HEK293 (cell line): Measurements from ENCODE around the gene PPP1R18.
A peak's percentile ranks its signal among the peaks of the same experiment; 100 is the strongest.

Experiments
- CTCF ChIA-PET: fragments of 350-600 bp; formaldehyde crosslinking; extraction: SDS; loops from one replicate; lab custom pipeline; 2021; ENCODE audit warnings: antibody characterized with exemption; lab: Yijun Ruan, JAX
- POLR2A ChIA-PET: fragments of 300-600 bp; formaldehyde crosslinking; extraction: SDS; loops from one replicate; lab custom pipeline; 2020; ENCODE audit warnings: antibody characterized with exemption, inconsistent platforms; lab: Yijun Ruan, JAX
- H3K27ac ChIP-seq: fragments of 200-500 bp; sonication (Bioruptor generic); 2 replicates; pipeline ENCODE4 v1.5.1; 2014; ENCODE audit warnings: low read depth, low read length, control low read depth, inconsistent platforms; ENCODE audit errors: extremely low read depth
- H3K36me3 ChIP-seq, 2 experiments: fragments of 200-500 bp in 1 of 2; sonication (Bioruptor generic) in 1 of 2; 1 replicate in 1 of 2; 2 replicates in 1 of 2; pipeline ENCODE4 v1.5.1; 2014 to 2017; ENCODE audit warnings: inconsistent platforms in 2 of 2, low read length in 2 of 2; ENCODE audit not compliant: control insufficient read depth in 2 of 2, insufficient read depth in 1 of 2
- H3K4me1 ChIP-seq: fragments of 200-500 bp; sonication (Bioruptor generic); 2 replicates; pipeline ENCODE4 v1.5.1; 2014; ENCODE audit warnings: mild to moderate bottlenecking, low read length, inconsistent platforms; ENCODE audit not compliant: control insufficient read depth, insufficient read depth
- H3K4me3 ChIP-seq: 2 replicates; pipeline ENCODE4 v1.5.1; 2011; ENCODE audit warnings: low read depth, mild to moderate bottlenecking, control low read depth, low read length, moderate library complexity
- H3K9me3 ChIP-seq: fragments of 200-500 bp; sonication (Bioruptor generic); 2 replicates; pipeline ENCODE4 v1.5.1; 2014; ENCODE audit warnings: low read depth, low read length, inconsistent platforms; ENCODE audit not compliant: control insufficient read depth, insufficient read depth
- FEZF1 ChIP-seq: fragments of 450-650 bp; formaldehyde crosslinking; IDR thresholded peaks from 2 replicates; pipeline ENCODE4 v1.5.1; 2016; ENCODE audit warnings: missing biosample characterization, missing genetic modification characterization
- GLIS1 ChIP-seq: fragments of 450-650 bp; formaldehyde crosslinking; IDR thresholded peaks from 2 replicates; pipeline ENCODE4 v1.5.1; 2016; ENCODE audit warnings: missing biosample characterization, missing genetic modification characterization
- GLIS2 ChIP-seq: fragments of 450-650 bp; formaldehyde crosslinking; IDR thresholded peaks from 2 replicates; pipeline ENCODE4 v1.5.1; 2016; ENCODE audit warnings: missing biosample characterization, missing genetic modification characterization
- IKZF3 ChIP-seq: fragments of 450-650 bp; IDR thresholded peaks from 2 replicates; pipeline ENCODE4 v1.5.0; 2018; ENCODE audit warnings: missing biosample characterization, mild to moderate bottlenecking, missing genetic modification characterization, moderate library complexity
- WT1 ChIP-seq: fragments of 450-650 bp; formaldehyde crosslinking; IDR thresholded peaks from 2 replicates; pipeline ENCODE4 v1.5.1; 2016; ENCODE audit warnings: missing biosample characterization, missing genetic modification characterization
- ZBTB48 ChIP-seq: fragments of 450-650 bp; formaldehyde crosslinking; IDR thresholded peaks from 2 replicates; pipeline ENCODE4 v1.5.1; 2016; ENCODE audit warnings: missing biosample characterization, missing genetic modification characterization
- ZFP37 ChIP-seq: fragments of 450-650 bp; formaldehyde crosslinking; IDR thresholded peaks from 2 replicates; pipeline ENCODE4 v1.5.1; 2016; ENCODE audit warnings: missing biosample characterization, missing genetic modification characterization
- ZNF140 ChIP-seq: fragments of 450-650 bp; formaldehyde crosslinking; IDR thresholded peaks from 2 replicates; pipeline ENCODE4 v1.5.1; 2016; ENCODE audit warnings: missing biosample characterization, missing genetic modification characterization
- ZNF292 ChIP-seq: fragments of 450-650 bp; formaldehyde crosslinking; IDR thresholded peaks from 2 replicates; pipeline ENCODE4 v1.5.1; 2016; ENCODE audit warnings: low read depth, missing biosample characterization, missing genetic modification characterization, borderline replicate concordance
- ZNF473 ChIP-seq: fragments of 450-650 bp; formaldehyde crosslinking; IDR thresholded peaks from 2 replicates; pipeline ENCODE4 v1.5.1; 2017; ENCODE audit warnings: missing biosample characterization, missing genetic modification characterization
- ZNF501 ChIP-seq: fragments of 450-650 bp; formaldehyde crosslinking; IDR thresholded peaks from 2 replicates; pipeline ENCODE4 v1.5.1; 2016; ENCODE audit warnings: missing biosample characterization, missing genetic modification characterization
- ZNF521 ChIP-seq: fragments of 450-650 bp; formaldehyde crosslinking; IDR thresholded peaks from 2 replicates; pipeline ENCODE4 v1.5.1; 2017; ENCODE audit warnings: missing biosample characterization, mild to moderate bottlenecking, missing genetic modification characterization
- ZNF600 ChIP-seq: fragments of 450-650 bp; formaldehyde crosslinking; IDR thresholded peaks from 2 replicates; pipeline ENCODE4 v1.5.1; 2016; ENCODE audit warnings: missing biosample characterization, missing genetic modification characterization
- ZNF837 ChIP-seq: fragments of 450-650 bp; formaldehyde crosslinking; IDR thresholded peaks from 2 replicates; pipeline ENCODE4 v1.5.1; 2016; ENCODE audit warnings: missing biosample characterization, missing genetic modification characterization
- ZSCAN23 ChIP-seq: fragments of 450-650 bp; formaldehyde crosslinking; IDR thresholded peaks from 2 replicates; pipeline ENCODE4 v1.5.1; 2016; ENCODE audit warnings: missing biosample characterization, missing genetic modification characterization
- ZSCAN30 ChIP-seq: fragments of 450-650 bp; IDR thresholded peaks from 2 replicates; pipeline ENCODE4 v1.5.1; 2018; ENCODE audit warnings: missing biosample characterization, mild to moderate bottlenecking, missing genetic modification characterization, moderate library complexity
- TF ChIP-seq, protein P1 (sequence below): fragments of 450-650 bp; formaldehyde crosslinking; IDR thresholded peaks from 2 replicates; pipeline ENCODE4 v1.5.1; 2016; ENCODE audit warnings: missing biosample characterization, missing genetic modification characterization
- TF ChIP-seq, protein P2 (sequence below): fragments of 450-650 bp; formaldehyde crosslinking; IDR thresholded peaks from 2 replicates; pipeline ENCODE4 v1.5.1; 2017; ENCODE audit warnings: missing biosample characterization, mild to moderate bottlenecking, missing genetic modification characterization, moderate library complexity
- TF ChIP-seq, protein P3 (sequence below): IDR thresholded peaks from 2 replicates; pipeline ENCODE4 v1.6.1; 2011; ENCODE audit warnings: mild to moderate bottlenecking, low read depth, low read length, borderline replicate concordance
- TF ChIP-seq, protein P4 (sequence below): fragments of 450-650 bp; formaldehyde crosslinking; IDR thresholded peaks from 2 replicates; pipeline ENCODE4 v1.5.1; 2017; ENCODE audit warnings: missing biosample characterization, missing genetic modification characterization
- TF ChIP-seq, protein P5 (sequence below): fragments of 450-650 bp; formaldehyde crosslinking; IDR thresholded peaks from 2 replicates; pipeline ENCODE4 v1.5.1; 2016; ENCODE audit warnings: missing biosample characterization, missing genetic modification characterization
- TF ChIP-seq, protein P6 (sequence below): fragments of 450-650 bp; formaldehyde crosslinking; IDR thresholded peaks from 2 replicates; pipeline ENCODE4 v1.5.1; 2016; ENCODE audit warnings: missing biosample characterization, missing genetic modification characterization

The PPP1R18 gene

DNA sequence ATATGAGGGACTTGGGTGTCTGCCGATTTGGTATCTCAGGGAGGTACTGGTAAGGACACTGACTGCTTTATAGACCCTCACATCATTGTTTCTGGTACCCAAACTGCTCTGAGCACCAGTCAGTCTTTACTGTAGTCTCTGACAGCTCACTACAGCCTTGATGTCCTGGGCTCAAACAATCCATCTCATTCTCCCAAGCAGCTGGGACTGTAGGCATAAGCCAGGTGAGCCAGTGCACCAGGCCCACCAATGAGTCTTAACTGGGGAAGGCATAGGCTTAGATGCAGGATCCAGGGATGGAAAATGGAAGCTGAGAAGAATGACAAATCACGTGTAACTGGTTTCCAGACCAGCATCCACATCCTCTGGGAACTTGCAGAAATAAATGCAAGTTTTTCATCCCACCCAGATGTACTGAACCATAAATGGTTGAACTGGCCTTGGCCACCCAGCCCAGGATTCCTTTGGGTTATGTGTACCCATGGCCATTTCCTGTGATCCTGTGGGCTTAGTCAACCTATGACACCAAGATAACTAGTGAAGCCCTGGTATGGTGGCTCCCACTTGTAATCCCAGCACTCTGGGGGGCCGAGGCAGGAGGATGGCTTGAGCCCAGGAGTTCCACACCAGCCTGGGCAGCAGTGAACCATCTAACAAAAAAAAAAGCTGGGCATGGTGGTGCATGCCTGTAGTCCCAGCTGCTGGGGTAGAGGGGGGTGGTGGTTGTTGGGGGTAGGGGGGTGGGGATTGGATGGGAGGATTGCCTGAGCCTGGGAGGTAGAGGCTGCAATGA, 39.5 kb upstream of the PPP1R18 start (continued):
- TF ChIP-seq, protein P1, sequence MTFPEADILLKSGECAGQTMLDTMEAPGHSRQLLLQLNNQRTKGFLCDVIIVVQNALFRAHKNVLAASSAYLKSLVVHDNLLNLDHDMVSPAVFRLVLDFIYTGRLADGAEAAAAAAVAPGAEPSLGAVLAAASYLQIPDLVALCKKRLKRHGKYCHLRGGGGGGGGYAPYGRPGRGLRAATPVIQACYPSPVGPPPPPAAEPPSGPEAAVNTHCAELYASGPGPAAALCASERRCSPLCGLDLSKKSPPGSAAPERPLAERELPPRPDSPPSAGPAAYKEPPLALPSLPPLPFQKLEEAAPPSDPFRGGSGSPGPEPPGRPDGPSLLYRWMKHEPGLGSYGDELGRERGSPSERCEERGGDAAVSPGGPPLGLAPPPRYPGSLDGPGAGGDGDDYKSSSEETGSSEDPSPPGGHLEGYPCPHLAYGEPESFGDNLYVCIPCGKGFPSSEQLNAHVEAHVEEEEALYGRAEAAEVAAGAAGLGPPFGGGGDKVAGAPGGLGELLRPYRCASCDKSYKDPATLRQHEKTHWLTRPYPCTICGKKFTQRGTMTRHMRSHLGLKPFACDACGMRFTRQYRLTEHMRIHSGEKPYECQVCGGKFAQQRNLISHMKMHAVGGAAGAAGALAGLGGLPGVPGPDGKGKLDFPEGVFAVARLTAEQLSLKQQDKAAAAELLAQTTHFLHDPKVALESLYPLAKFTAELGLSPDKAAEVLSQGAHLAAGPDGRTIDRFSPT (tag by site-specific recombination), result no peak
- TF ChIP-seq, protein P2, sequence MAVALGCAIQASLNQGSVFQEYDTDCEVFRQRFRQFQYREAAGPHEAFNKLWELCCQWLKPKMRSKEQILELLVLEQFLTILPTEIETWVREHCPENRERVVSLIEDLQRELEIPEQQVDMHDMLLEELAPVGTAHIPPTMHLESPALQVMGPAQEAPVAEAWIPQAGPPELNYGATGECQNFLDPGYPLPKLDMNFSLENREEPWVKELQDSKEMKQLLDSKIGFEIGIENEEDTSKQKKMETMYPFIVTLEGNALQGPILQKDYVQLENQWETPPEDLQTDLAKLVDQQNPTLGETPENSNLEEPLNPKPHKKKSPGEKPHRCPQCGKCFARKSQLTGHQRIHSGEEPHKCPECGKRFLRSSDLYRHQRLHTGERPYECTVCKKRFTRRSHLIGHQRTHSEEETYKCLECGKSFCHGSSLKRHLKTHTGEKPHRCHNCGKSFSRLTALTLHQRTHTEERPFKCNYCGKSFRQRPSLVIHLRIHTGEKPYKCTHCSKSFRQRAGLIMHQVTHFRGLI, result no peak
- TF ChIP-seq ZNF473 (tag by site-specific recombination) (no peak), ZNF292 (tag by site-specific recombination) (no peak), ZNF600 (tag by site-specific recombination) (peak; percentile 97), ZSCAN23 (tag by site-specific recombination) (no peak), ZNF501 (tag by site-specific recombination) (no peak), ZNF140 (no peak), ZNF837 (tag by site-specific recombination) (no peak; the same call in 1 of the 2 replicates), ZFP37 (tag by site-specific recombination) (peak; percentile 74; the same call in 1 of the 2 replicates), FEZF1 (tag by site-specific recombination) (no peak)
- TF ChIP-seq, protein P3, sequence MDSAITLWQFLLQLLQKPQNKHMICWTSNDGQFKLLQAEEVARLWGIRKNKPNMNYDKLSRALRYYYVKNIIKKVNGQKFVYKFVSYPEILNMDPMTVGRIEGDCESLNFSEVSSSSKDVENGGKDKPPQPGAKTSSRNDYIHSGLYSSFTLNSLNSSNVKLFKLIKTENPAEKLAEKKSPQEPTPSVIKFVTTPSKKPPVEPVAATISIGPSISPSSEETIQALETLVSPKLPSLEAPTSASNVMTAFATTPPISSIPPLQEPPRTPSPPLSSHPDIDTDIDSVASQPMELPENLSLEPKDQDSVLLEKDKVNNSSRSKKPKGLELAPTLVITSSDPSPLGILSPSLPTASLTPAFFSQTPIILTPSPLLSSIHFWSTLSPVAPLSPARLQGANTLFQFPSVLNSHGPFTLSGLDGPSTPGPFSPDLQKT, result no peak

DNA sequence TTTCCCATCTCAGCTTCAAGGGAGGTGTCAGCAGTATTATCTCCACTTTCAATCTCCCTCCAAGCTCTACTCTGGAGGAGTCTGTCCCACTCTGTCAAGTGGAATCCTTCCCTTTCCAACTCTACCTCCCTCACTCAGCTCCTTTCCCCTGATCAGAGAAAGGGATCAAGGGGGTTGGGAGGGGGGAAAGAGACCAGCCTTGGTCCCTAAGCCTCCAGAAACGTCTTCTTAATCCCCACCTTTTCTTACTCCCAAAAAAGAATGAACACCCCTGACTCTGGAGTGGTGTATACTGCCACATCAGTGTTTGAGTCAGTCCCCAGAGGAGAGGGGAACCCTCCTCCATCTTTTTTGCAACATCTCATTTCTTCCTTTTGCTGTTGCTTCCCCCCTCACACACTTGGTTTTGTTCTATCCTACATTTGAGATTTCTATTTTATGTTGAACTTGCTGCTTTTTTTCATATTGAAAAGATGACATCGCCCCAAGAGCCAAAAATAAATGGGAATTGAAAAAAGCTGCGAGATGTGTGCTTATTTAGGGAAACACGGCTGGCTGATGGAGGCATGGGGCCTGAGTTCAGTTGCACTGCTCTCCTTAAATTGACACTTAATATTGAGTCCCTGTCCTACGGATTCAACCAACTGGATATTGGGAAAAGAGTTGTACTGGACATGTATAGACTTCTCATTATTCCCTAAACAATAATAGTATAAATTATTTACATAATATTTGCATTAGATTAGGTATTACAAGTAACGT, 38.6 kb upstream of the PPP1R18 start:
- Histone ChIP-seq H3K4me3 (no peak overlapping the region), H3K9me3 (no peaks in the 10 kb centered on the region), H3K36me3 (peaks cover 15 to 71% of the 10 kb centered on the region in 2 experiments), H3K4me1 (no peaks in the 10 kb centered on the region), H3K27ac (peak overlapping the region; percentile 28; the same call in 1 of the 2 replicates)
- CTCF ChIA-PET, result interaction anchor here (0.7 to 18.7 kb wide), 6 partner anchors 13 to 111 kb away, joined by 3 to 692 read pairs (median 5); partner anchors contain the start of gene DHX16
- POLR2A ChIA-PET, result interaction anchor here (0.8 to 10.1 kb wide), 10 partner anchors 19 to 225 kb away, joined by 3 to 235 read pairs (median 4); partner anchors contain the start of genes DHX16, IER3, MRPS18B and NRM
- TF ChIP-seq ZNF521 (tag by site-specific recombination) (no peak), GLIS1 (tag by site-specific recombination) (0 out of 2 replicates have a peak, but pooled peaks have one; percentile 20), GLIS2 (tag by site-specific recombination) (no peak), ZBTB48 (tag by site-specific recombination) (peak; percentile 82), IKZF3 (tag by site-specific recombination) (peak; percentile 82), ZSCAN30 (tag by site-specific recombination) (peak; percentile 46; the same call in 1 of the 2 replicates), WT1 (tag by site-specific recombination) (0 out of 2 replicates have a peak, but pooled peaks have one; percentile 31)
- TF ChIP-seq, protein P4, sequence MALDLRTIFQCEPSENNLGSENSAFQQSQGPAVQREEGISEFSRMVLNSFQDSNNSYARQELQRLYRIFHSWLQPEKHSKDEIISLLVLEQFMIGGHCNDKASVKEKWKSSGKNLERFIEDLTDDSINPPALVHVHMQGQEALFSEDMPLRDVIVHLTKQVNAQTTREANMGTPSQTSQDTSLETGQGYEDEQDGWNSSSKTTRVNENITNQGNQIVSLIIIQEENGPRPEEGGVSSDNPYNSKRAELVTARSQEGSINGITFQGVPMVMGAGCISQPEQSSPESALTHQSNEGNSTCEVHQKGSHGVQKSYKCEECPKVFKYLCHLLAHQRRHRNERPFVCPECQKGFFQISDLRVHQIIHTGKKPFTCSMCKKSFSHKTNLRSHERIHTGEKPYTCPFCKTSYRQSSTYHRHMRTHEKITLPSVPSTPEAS (tag by site-specific recombination), result 0 out of 2 replicates have a peak, but pooled peaks have one; percentile 5
- TF ChIP-seq, protein P5, sequence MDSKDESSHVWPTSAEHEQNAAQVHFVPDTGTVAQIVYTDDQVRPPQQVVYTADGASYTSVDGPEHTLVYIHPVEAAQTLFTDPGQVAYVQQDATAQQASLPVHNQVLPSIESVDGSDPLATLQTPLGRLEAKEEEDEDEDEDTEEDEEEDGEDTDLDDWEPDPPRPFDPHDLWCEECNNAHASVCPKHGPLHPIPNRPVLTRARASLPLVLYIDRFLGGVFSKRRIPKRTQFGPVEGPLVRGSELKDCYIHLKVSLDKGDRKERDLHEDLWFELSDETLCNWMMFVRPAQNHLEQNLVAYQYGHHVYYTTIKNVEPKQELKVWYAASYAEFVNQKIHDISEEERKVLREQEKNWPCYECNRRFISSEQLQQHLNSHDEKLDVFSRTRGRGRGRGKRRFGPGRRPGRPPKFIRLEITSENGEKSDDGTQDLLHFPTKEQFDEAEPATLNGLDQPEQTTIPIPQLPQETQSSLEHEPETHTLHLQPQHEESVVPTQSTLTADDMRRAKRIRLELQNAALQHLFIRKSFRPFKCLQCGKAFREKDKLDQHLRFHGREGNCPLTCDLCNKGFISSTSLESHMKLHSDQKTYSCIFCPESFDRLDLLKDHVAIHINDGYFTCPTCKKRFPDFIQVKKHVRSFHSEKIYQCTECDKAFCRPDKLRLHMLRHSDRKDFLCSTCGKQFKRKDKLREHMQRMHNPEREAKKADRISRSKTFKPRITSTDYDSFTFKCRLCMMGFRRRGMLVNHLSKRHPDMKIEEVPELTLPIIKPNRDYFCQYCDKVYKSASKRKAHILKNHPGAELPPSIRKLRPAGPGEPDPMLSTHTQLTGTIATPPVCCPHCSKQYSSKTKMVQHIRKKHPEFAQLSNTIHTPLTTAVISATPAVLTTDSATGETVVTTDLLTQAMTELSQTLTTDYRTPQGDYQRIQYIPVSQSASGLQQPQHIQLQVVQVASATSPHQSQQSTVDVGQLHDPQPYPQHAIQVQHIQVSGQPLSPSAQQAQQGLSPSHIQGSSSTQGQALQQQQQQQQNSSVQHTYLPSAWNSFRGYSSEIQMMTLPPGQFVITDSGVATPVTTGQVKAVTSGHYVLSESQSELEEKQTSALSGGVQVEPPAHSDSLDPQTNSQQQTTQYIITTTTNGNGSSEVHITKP (tag by site-specific recombination), result peak; percentile 89
- TF ChIP-seq, protein P6, sequence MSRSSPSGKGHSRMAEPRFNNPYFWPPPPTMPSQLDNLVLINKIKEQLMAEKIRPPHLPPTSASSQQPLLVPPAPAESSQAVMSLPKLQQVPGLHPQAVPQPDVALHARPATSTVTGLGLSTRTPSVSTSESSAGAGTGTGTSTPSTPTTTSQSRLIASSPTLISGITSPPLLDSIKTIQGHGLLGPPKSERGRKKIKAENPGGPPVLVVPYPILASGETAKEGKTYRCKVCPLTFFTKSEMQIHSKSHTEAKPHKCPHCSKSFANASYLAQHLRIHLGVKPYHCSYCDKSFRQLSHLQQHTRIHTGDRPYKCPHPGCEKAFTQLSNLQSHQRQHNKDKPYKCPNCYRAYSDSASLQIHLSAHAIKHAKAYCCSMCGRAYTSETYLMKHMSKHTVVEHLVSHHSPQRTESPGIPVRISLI (tag by site-specific recombination), result peak; percentile 78; the same call in 1 of the 2 replicates
